GM19193 (cell line): ENCODE measurements around the gene PEF1.

Experiments used
- POLR2A ChIP-seq: IDR thresholded peaks from 4 replicates; pipeline ENCODE4 v1.6.1; 2011; ENCODE audit not compliant: insufficient read depth, insufficient read length; ENCODE audit errors: extremely low read depth

Gene PEF1

DNA sequence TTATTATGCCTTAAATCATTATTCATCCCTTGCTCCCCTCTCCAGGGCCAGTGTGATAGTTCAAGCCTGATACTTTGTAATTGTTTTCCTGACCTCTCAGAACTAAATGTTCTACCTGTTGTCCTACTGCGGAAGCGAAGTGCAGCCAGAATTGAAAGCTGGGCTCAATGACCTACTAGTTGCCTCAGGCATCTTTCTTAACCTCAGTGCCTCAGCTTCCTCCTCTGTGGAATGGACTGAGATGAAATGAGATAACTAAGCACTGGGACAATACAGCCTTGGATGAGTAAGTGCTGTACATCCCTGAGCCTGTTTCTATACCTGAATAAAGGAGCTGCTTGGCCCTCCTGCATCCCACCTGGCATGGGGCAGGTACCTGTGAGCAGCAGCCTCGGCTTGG is 32.7 kb upstream of the PEF1 start:
- no peak for TF ChIP-seq POLR2A

DNA sequence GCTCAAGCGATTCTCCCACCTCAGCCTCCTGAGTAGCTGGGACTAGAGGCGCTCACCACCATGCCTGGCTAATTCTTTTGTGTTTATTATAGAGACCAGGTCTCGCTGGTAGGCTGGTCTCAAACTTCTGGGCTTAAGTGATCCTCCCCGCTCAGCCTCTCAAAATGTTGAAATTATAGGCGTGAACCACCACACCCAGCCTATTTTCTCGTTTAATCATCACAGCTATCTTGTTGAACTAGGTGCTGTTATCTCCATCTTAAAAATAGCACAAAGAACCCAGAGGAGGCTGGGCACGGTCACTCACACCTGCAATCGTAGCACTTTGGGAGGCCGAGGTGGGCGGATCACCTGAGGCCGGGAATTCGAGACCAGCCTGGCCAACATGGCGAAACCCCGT is 31.1 kb upstream of the PEF1 start:
- no peak for TF ChIP-seq POLR2A

DNA sequence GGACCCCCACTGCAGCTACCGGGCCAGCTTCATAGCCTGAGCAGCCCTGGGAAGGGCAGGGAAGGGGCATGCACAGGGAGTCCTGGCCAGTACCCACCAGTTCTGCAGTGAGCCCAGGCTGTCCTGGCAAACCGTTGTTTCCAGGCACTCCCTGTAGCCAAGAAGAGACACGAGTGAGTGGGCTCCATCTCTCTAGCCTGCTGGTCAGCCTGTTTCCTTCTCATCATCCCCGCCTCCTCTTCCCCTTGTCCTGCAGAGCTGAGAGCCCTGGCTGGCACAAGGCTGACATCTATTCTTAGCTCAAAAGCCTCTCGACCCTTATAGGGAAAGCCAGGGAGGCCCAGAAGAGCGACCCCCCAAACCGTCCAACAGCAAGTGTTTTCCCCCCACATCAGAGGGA is 30.5 kb upstream of the PEF1 start:
- TF ChIP-seq POLR2A, result no peak

DNA sequence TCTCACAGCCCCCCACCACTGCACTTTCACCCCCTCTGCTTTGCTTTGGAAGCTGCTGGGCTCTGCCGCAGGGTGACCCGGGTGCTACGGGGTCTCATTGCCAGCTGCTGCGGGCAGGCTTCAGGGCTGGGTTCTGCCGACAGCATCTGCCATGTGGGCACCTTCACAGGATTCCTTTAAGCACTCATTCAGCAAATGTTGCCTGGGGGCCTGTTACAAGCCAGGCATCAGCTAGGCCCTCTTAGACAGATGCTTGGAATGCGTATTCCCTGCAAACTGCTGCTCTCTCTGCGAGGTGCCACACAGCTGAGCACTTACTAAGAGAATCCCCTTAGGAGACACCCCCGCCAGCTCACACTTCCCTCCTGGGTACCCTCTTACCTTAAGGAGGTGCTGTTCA is 29.9 kb upstream of the PEF1 start:
- TF ChIP-seq POLR2A, result no peak

DNA sequence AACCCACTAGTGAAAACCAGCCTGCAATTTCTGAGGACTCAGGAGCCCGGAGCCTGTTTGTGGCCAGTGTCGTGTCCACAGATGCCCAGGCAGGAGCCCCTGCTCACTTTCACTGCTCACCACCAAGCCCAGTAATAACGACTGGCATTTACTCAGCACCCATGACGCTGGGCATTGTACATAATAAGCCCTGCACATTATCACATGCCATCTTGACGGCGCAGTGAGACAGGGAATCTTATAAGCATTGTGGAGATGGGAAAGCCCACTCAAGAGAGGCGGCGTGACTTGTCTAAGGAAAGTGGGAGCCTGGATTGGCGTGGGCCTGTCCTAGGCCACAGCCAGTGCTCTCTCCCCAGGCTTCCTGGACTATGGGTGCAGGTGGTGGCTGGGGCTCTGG is 28.8 kb upstream of the PEF1 start:
- TF ChIP-seq POLR2A, result no peak

DNA sequence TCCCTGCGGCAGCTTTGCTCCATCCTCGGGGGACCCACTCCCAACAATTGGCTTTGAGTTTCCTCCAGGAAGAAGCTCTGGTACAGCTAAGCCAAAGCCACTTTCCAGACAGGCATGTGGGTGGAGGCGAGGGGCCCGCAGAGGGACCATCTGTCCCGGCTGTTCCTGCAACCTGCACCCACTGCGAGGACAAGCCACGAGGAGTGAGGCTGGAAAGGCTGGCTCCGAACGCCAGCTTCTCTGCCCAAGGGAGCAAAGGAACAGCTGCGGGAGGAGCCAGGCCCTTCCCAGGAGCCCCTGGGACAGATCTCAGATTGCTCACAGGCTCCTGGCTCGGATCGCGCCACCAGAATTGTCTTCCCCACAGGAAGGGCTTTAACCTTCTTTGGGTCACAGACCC is 28.3 kb upstream of the PEF1 start:
- TF ChIP-seq POLR2A, result no peak

DNA sequence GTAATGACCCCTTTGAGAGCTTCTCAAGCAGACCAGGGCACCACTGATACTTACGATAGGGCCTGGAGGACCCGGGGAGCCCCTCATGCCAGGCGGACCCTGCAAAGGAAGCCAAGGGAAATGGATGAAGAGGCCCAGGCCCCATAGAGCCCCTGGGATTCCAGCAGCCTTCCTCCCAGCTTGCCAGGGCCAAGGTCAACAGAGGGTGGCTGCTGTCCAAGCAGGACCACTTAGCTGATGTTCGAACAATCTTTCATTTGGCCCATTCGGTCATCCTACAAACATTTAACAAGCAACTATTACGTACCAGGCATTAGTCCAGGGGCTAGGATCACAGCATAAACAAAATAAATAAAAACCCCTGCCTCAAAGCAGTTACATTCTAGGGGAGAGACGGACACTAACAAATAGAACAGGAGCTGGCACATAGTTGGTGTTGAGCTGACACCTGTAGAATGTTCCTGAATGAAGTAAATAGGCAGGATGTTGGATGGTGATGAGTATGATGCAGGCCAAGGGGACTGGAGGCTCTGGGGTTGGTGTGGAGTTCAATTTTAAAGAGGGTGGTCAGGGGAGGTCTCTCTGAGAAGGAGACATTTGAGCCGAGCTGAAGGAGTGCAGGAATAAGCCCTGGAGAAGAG is 27.0 kb upstream of the PEF1 start:
- TF ChIP-seq POLR2A, result no peak

DNA sequence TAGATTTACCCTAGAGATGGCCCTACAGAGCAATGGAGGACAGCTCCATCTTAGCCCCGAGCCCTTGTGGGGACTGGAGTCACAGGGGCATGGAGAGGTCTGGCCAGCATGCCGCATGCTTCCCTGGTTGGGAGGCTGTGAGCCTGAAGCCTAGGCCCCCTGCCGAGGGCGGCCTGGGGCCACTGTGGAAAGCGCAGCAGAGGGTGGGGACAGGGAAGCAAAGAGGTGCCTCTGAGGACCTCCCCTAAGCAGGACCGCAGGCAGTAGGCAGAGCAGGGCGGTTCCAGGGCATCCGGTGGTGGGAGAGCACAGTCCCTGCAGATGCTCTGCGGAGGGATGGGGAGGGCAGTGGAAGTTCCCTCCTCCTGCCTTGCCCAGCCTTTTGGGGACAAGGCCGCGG is 26.5 kb upstream of the PEF1 start:
- TF ChIP-seq POLR2A, result no peak

DNA sequence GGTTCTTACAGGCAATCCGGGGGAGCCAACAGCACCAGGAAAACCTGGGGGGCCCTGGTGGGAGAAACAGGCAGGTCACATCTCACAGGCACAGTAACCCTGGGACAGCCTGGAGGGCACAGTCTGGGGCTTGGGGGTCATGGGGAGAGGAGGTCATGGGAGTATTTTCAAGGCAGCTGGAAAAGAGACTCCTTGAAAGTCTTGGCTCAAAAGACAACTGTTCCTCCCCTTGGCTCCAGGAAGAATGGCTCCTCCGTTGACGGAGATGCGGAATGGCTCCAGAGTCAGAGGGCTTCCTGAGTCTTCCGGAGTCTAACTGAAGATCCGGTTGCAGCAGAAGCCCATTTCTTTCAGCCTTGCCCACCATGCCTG is 25.9 kb upstream of the PEF1 start:
- no peak for TF ChIP-seq POLR2A

DNA sequence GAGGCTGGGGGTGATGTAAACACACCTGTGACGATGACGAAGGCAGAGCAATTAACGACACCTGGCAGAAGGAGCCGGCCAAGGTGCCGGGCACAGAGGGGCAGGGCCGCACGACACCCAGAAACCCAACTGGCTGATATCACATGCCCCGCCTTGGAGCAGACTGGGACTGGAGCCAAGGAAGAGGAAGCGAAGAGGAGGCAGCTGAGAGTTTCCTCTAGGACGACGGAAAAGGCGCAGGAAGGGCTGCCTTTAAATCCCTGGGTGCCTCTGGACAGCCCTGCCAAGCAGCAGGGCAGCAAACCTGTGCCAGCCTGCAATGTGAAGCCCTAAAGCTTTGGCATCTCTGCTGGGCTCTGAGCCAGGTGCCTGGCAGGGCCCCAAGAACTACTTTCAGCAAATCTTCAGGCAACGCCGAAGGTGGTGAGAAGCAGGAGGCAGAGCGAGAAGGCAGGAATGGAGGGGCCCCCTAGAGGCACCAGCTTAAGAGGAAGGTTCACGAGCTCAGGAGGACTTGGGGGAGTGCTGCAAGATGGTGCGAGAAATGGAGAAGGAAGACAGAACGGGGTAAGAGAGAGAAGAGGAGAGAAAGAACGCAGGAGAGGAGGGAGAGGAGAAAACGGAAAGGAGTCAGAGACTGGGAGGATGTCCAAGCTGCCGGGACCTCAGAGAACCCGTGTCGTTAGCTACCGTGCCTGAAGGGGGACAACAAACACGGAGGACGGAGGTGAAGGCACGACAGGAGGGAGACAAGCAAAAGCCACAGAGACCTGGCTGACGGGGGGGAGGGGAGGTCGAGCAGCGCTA is 25.3 kb upstream of the PEF1 start:
- TF ChIP-seq POLR2A, result no peak

DNA sequence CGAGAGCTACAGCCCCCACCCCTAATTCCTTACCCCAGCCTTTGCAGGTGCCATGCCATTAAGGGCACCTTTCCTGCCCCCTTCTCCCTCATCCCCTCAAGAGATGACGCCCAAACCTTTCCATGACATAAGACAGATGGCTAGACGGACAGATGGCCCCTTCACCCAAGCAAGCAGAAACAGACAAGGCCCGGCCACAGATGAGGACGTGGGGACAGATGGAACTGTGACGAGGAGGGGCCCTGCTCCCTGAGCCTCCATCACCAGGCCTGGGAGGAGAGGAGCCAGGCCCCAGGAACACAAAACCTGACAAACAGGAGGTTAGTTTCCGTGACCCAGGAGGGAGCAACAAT is 24.7 kb upstream of the PEF1 start:
- no peak for TF ChIP-seq POLR2A

DNA sequence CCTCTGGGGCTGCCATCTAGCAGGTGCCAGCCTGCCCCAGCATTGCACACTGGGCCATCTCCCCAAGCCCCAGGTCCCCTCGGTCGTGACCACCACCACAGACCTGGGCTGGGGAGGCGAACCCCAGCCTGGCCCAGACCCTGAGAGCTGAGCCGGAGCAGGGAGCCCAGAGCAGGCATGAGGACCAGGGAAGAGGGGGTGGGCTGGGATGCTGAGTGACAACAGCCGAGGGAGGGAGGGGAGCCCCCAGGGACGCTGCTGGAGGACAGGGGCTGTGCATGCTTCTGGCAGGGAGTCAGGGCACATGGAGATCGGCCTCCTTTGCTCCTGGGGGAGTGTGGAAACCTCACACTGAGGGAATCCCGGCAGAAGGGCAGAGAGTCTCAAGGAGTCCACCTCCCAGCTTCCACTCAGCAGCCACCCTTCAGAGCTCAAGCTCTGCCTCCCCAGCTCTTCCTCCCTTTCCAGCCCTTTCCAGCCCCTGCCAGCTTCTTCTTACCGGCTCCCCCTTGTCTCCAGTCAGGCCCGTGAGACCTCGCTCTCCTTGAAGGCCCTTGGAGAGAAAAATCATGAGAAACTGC is 23.7 kb upstream of the PEF1 start:
- TF ChIP-seq POLR2A, result no peak

DNA sequence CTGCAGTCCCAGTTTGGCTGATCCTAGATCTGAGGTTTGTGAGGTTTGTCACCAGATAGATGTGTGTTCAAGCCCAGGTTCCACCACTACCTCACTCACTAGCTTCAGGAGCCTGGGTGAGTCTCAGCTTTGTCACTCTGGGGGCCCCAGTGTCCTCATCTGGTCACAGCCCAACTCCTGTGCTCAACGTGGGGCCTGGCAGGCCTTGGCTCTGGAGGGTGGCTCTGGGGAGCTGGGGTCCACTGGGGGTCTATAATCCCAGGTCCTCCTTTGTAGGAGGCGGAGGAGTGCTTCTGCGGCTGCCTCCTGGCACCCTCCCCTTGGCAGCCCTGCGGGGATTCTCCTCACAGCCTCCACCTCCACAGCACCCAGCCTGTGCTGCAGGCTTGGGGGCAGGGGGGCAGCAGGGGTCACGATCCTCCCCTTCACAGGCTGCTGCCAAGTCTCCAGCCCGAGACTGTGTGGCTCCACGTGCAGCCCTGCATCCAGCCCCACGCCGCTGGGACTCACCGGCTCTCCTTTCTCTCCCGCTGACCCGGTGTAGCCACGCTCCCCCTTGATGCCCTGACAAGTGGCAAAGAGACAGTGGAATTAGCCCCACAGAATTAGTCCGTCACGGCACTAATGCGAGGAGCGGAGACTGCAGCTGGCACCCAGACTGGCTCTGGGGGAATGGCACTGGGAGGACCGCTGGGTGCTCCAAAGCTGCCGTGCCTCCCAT is 22.5 kb upstream of the PEF1 start:
- TF ChIP-seq POLR2A, result no peak

DNA sequence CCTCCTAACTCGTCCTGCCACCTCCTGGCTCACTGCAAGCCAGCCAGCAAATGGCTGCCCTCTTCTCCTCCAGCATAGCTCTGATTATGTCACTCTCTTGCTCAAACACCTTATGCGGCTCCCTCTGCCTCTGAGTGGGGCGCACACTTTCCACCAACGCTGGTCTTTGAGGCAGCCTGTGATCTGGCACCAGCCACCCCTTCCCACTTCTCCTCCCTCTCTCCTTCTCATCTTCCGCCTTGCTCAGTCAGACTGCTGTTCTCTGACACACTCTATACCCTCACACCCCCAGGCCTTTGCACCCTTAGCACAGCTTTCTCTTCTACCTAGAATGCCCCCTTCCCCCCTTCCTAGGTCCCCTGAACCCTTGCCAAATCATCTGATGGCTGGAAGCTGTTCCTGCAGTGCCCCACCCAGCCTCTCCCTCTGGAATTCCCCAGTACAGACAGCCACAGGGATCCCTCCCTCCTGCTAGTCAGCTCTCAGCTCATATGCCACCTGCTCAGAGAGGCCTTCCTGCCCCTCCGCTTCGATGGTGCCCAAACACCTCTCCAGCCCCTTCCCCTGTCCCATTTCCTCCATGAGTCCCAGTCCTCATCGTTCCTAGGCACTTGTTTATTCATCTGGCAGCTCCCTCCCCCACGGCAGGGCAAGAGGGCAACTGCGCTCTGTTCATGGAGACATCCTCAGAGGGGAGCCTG is 21.7 kb upstream of the PEF1 start:
- no peak for TF ChIP-seq POLR2A

DNA sequence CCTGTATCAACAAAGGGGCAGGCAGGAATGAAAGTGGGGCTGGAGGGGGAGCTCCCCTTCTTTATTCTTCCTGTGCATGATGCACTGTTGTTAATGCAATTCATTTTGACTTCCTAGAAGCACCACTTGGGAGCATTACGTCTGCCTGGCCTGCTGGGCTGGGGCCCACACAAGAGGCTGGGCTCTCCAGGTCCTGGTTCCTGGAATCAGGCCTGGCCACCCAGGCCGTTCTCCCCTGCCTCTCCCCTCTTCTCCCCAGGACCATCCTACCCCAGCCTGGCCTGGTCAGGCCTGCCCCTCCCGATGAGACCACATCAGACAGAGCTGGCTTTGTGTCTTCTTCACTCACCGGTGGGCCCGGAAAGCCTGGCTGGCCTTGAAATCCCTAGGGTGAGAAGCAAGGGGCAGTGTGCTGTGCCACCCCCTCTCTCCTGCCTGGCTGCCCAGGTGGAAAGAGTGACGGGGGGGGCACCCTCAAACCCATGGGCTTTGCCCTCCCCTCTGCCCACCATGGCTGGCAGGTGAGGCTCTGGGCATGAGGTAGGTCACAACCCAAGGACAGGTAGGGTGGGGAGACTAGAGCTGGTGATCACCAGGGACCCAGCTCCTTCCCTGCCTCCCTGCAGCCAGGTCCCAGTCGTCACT is 20.7 kb upstream of the PEF1 start:
- TF ChIP-seq POLR2A, result no peak

DNA sequence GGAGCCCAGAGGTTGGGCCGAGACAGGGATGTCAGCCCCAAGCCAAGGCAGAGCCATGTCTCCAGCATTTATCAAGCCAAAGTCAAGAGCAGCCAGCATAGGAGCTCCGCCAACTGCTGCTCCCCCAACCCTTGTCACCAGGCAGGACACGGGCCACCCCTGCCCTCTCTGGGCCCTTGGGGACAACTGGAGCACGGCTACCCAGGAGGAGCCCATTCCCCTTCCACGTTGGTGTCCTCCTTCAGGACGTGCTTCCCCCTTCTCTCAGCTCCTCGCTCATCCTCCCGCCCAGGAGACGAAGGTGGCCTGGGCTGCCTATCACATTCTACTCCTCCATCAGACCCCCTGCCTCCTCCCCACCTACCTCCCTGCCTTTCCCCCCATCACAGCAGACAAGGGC is 19.9 kb upstream of the PEF1 start:
- no peak for TF ChIP-seq POLR2A
